Kidney epithelial cell (primary cell): Measurements from ENCODE around the gene PMEPA1. TPM values are rescaled to one million over a fixed set of nuclear protein-coding genes. Genes with fewer than 3 reads are reported as not detected.

Source experiments
- DNase-seq: peaks from one replicate; pipeline ENCODE4 v3.0.0-alpha.2; 2010; ENCODE audit warnings: low read depth
- H3K27me3 ChIP-seq: 2 replicates; pipeline ENCODE4 v1.6.0; 2011; ENCODE audit warnings: low read length; ENCODE audit not compliant: control insufficient read depth, insufficient read depth
- H3K36me3 ChIP-seq: 2 replicates; pipeline ENCODE4 v1.5.1; 2011; ENCODE audit warnings: low read length; ENCODE audit not compliant: control insufficient read depth, insufficient read depth
- H3K4me3 ChIP-seq: 2 replicates; pipeline ENCODE4 v1.5.1; 2011; ENCODE audit warnings: low read depth, mild to moderate bottlenecking, control low read depth, low read length
- total RNA-seq: library from RNA; depleted of rRNA; stranded (reverse); fragments of >200 nt; gene quantifications from 2 replicates; pipeline ENCODE4 v1.2.3, GENCODE V29; 2015
- TF ChIP-seq, protein P1 (sequence below): IDR thresholded peaks from 2 replicates; pipeline ENCODE4 v1.5.1; 2011; ENCODE audit warnings: mild to moderate bottlenecking, moderate library complexity, low read length, control low read depth, inconsistent platforms; ENCODE audit not compliant: insufficient read depth, poor library complexity, severe bottlenecking

Gene PMEPA1
- total RNA-seq, 1 donor from 2014 or later, result 244 TPM

DNA sequence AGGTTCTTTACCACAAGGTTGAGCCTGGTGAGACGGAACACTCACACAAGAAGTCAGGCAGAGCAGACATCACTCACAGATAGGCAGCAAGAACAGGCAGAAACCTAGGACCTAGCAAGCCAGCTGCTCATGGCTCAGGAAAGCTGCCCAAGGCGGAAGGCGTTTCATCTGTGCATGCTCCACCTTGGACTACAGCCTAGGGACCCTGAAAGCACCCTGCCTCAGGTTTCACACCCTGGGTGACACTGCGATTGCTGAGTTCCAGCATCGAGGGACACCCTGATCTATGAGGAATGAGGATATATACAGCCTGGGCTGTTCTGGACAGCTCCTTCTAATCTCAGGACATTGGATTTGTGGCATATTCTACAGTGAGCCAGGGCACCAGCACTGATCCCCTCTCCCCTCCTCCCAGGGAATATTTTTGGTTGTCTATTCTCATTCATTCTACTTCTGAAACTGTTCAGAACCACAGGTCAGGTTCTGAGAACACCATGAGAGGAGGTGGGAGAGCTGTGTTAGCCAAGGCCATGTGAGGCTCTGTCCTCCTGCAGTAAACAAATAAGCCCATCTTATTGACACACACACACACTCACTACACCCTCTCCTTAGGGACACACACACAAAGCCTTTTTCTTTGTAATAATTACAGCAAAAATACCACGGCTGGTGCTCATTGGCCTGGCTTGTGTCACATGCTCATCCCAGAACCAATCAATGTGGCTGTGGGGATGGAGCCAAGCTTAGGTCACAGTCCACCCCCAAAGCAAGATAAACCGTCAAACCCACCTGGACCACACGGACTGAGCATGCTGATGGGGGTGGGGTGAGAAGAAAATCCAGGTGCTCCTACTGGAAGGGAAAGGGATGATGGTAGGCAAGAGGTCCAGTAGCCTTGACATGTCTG lies 26.3 kb upstream of the PMEPA1 start:
- Histone ChIP-seq H3K27me3 (no peaks in the 10 kb centered on the region), H3K36me3 (no peaks in the 10 kb centered on the region), H3K4me3 (no peak overlapping the region)
- TF ChIP-seq, protein P1, sequence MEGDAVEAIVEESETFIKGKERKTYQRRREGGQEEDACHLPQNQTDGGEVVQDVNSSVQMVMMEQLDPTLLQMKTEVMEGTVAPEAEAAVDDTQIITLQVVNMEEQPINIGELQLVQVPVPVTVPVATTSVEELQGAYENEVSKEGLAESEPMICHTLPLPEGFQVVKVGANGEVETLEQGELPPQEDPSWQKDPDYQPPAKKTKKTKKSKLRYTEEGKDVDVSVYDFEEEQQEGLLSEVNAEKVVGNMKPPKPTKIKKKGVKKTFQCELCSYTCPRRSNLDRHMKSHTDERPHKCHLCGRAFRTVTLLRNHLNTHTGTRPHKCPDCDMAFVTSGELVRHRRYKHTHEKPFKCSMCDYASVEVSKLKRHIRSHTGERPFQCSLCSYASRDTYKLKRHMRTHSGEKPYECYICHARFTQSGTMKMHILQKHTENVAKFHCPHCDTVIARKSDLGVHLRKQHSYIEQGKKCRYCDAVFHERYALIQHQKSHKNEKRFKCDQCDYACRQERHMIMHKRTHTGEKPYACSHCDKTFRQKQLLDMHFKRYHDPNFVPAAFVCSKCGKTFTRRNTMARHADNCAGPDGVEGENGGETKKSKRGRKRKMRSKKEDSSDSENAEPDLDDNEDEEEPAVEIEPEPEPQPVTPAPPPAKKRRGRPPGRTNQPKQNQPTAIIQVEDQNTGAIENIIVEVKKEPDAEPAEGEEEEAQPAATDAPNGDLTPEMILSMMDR, result no peak
- no peak for DNase-seq

GRCh38 chr20:57734754-57735153 lies 24.9 kb upstream of the PMEPA1 start:
- Histone ChIP-seq H3K4me3 (no peak overlapping the region), H3K36me3 (no peaks in the 10 kb centered on the region), H3K27me3 (no peaks in the 10 kb centered on the region)
- DNase-seq, result no peak
- TF ChIP-seq, protein P1, result no peak

DNA sequence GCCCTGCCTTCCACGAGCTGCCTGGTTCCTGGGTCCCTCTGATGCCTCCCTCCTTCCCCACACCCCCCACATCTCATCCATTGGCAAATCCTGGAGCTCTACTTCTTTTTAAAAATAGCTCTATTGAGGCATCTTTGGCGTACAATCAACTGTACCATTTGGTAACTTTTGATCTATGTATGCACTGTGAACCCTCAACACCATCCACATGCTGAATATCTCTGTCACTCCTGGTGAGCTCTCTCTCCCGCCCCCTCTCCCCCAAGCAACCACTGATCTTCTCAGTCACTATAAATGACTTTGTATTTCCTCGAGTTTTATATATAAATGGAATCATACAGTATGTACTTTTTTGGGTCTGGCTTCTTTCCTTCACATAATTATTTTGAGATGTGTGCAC lies 22.4 kb upstream of the PMEPA1 start:
- H3K36me3 ChIP-seq, result no peaks in the 10 kb centered on the region
- TF ChIP-seq, protein P1, result no peak
- H3K4me3 ChIP-seq, result no peak overlapping the region
- peaks cover 2% of the 10 kb centered on the region for H3K27me3 ChIP-seq
- DNase-seq, result no peak

DNA sequence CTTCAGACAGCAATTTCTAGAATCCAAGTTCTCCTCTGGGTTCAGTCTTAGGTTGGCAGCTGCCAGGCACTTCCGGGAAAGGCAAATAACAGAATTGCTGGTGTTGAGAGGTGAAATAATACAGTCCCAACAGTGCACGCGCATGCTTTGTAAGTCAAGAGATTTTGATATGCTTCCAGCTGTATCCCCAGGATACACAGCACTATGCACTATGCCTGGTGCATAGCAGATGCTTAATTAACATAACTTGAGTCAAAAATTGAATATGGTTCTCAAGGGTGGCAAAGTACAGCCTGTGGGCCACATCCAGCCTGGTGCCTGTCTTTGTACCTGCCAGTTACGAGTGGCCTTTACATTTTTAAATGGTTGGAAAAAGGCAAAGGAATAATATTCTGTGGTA lies 18.9 kb upstream of the PMEPA1 start:
- Histone ChIP-seq H3K4me3 (no peak overlapping the region), H3K36me3 (no peaks in the 10 kb centered on the region), H3K27me3 (peaks cover 2% of the 10 kb centered on the region)
- TF ChIP-seq, protein P1, result no peak
- no peak for DNase-seq

DNA sequence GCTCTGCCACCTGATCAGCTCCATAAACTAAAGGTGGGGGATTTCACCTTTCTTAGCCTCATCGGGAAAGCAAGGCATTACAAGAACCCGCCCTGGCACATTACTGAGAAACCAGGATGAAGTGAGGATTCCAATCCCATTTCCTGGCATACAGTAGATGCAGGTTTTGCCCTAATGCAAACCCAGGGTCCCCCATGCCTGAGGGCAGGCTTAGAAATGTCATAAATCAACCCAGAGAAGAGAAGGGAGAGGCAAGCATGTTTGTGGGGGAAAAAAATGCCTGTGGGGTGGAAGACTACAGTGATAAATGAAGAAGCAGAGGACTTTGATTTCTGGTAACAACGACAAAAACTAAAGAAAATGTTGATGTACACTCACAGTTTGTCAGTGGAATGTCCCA lies 18.0 kb upstream of the PMEPA1 start:
- Histone ChIP-seq H3K27me3 (peaks cover 6% of the 10 kb centered on the region), H3K36me3 (no peaks in the 10 kb centered on the region), H3K4me3 (no peak overlapping the region)
- TF ChIP-seq, protein P1, result no peak
- no peak for DNase-seq
